Urinary bladder (tissue), 4 donors: ENCODE measurements around the gene CTPS2. TPM values are rescaled to one million over a fixed set of nuclear protein-coding genes. Genes with fewer than 3 reads are reported as not detected.
A peak's percentile ranks its signal among the peaks of the same experiment; 100 is the strongest.
"Not testable (repeated sequence)": the region's sequence is repeated elsewhere in the genome, so short reads cannot be mapped to it uniquely, and the experiment has no call there.

ENCODE experiments used
- DNase-seq: peaks from one replicate; pipeline ENCODE4 v3.0.0-alpha.2; 2015; ENCODE audit errors: extremely low spot score
- H3K27ac ChIP-seq: one replicate; pipeline ENCODE4 v1.5.1; 2013; ENCODE audit warnings: low read depth, mild to moderate bottlenecking, moderate library complexity
- H3K36me3 ChIP-seq: one replicate; pipeline ENCODE4 v1.6.1; 2013; ENCODE audit warnings: mild to moderate bottlenecking, moderate library complexity; ENCODE audit not compliant: insufficient read depth
- H3K4me1 ChIP-seq: one replicate; pipeline ENCODE4 v1.6.1; 2013; ENCODE audit warnings: mild to moderate bottlenecking, moderate library complexity; ENCODE audit not compliant: insufficient read depth
- H3K4me3 ChIP-seq: one replicate; pipeline ENCODE4 v1.5.1; 2013; ENCODE audit warnings: low read depth, low read length
- WGBS: extraction: QIAGEN DNeasy Blood & Tissue Kit; methylation state at CpG from one replicate; pipeline ENCODE4 v1.1.7; 2013; 5-methylcytosine and 5-hydroxymethylcytosine counted together
- polyA plus RNA-seq: library from polyadenylated mRNA; stranded (reverse); fragments of 200-250 nt; gene quantifications from one replicate; pipeline ENCODE4 v1.2.3, GENCODE V29; 2013
- total RNA-seq: library from RNA; depleted of rRNA; stranded (reverse); fragments of >200 nt; gene quantifications from one replicate; pipeline ENCODE4 v1.2.3, GENCODE V29; 2014
- donor health status: healthy with polysubstance abuse.
- donor health status: healthy.

CTPS2 gene
- total and polyA plus RNA-seq, 2 donors, result 9.9 to 38.8 TPM

DNA sequence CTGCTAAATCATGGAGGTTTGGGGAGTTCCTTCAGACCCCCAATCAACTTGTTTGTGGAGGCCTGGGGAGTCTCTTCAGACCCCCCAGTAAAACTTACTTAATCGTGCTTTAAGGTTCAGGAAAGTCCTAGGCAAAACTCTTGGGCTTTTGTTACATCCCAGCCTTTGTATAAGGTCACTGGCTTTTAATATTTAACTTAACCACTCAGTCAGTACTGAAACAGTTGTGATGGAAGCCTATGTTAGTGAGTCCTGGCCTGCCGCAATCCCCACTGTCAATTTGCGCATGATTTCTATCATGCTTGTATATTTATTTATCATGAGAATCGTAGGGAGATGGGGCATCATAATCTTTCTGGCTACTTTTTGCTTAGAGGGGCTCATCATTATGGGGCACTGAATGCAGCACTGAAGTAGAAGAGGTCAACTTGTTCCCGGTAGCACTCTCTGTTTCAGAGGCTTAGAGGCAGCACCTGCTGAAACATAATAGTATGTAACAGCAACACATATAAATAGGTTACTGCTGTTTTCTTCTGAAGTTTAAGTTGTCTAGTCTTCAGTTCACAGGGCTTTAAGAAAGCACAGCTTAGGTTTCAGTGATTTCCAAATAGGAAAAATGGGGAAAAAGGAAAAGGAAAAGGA lies 14.0 kb upstream of the CTPS2 start:
- not testable (repeated sequence) for H3K27ac ChIP-seq, DNase-seq, H3K4me1 ChIP-seq, H3K4me3 ChIP-seq, H3K36me3 ChIP-seq
- 87% methylated on average over 5 of the region's 5 CpGs for WGBS

DNA sequence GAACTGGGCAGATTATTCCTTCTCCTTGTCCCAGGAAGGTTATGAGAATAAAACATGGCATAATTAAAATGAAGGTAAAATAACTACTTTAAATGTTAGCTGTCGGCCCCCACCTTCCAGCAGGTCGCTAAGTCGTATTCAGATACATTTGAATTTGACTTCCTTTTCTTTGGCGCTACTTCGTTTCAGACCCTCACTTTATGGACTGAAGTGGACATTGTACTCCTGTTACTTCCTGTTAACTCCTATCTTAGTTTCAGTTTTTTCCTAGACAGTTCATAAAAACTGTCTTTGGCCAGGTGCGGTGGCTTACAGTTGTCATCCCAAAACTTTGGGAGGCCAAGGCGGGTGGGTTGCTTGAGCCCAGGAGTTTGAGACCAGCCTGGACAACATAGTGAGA lies 12.6 kb upstream of the CTPS2 start:
- Histone ChIP-seq H3K27ac (no peak overlapping the region), H3K4me1 (no peaks in the 10 kb centered on the region), H3K36me3 (no peaks in the 10 kb centered on the region), H3K4me3 (no peak overlapping the region)
- DNase-seq, result no peak
- WGBS, result 94% methylated on average over 7 of the region's 7 CpGs

- H3K4me1 ChIP-seq, result no peaks in the 10 kb centered on the region
- H3K36me3 ChIP-seq, result no peaks in the 10 kb centered on the region
- no peak overlapping the region for H3K27ac ChIP-seq
- 67% methylated on average over 4 of the region's 4 CpGs for WGBS
- H3K4me3 ChIP-seq, result no peak overlapping the region
- DNase-seq, result no peak
Observed at GRCh38 chrX:16722481-16722880, 10.0 kb upstream of the CTPS2 start.

- H3K4me1 ChIP-seq, result no peaks in the 10 kb centered on the region
- H3K36me3 ChIP-seq, result no peaks in the 10 kb centered on the region
- WGBS, result under 1% methylated on average over 54 of the region's 54 CpGs
- H3K4me3 ChIP-seq, result peak within 1 kb of the TSS; percentile 79
- peak; percentile 87 for DNase-seq
- H3K27ac ChIP-seq, result peak within 1 kb of the TSS; percentile 97
Observed at GRCh38 chrX:16719334-16720084, 7.0 kb upstream of the CTPS2 start, which contains the start of gene SYAP1. Gene SYAP1 (plus strand): TSS chrX:16719612. CDS start chrX:16719725, 113 bp downstream.

DNA sequence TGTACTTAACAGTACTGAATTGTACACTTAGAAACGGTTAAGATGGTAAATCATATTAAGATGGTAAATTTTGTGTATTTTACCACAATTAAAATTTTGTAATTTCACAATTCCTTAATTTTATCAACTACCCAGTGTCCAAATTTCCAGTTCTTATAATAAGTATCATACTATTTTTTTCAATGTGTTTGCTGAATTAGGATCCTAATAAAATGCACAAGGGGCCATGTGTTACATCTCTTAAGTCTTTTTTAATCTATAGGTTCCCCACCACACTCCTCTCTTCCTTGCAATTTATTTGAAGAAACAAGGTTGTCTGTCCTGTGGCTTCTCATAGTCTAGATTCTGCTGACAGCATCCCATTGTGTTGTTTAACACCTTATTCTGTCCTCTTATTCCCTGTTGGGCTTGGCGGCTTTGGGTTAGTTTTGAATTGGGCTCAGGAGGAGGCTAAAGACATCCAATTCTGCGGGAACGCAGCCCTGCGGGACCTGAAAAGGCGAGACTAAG lies 6.4 kb upstream of the CTPS2 start:
- DNase-seq, result no peak
- 10% methylated on average over 6 of the region's 6 CpGs for WGBS
- peak overlapping the region; percentile 96 for H3K27ac ChIP-seq
- peak overlapping the region; percentile 31 for H3K4me3 ChIP-seq
- H3K36me3 ChIP-seq, result no peaks in the 10 kb centered on the region
- no peaks in the 10 kb centered on the region for H3K4me1 ChIP-seq

GRCh38 chrX:16716451-16716850 lies 4.0 kb upstream of the CTPS2 start:
- WGBS, result 83% methylated on average over 6 of the region's 6 CpGs
- not testable (repeated sequence) for H3K4me3 ChIP-seq, H3K36me3 ChIP-seq

GRCh38 chrX:16715638-16716037 lies 3.2 kb upstream of the CTPS2 start:
- not testable (repeated sequence) for H3K4me3 ChIP-seq, H3K27ac ChIP-seq, DNase-seq, H3K4me1 ChIP-seq, H3K36me3 ChIP-seq
- WGBS, result 85% methylated on average over 3 of the region's 6 CpGs

More at GRCh38 chrX:16716451-16716850, 4.0 kb upstream of the CTPS2 start:
- not testable (repeated sequence) for DNase-seq, H3K27ac ChIP-seq, H3K4me1 ChIP-seq

DNA sequence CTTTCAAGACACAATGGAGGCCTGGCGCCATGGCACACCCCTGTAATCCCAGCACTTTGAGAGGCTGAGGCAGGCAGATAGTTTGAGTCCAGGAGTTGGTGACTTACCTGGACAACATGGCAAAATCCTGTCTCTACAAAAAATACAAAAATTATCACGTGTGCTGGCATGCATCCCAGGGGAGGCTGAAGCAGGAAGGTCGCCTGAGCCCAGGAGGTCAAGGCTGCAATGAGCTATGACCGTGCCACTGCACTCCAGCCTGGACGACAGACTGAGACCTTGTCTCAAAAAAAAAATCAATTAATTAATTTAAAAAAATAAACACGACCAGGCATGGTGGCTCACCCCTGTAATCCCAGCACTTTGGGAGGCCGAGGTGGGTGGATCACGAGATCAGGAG lies 2.0 kb upstream of the CTPS2 start:
- WGBS, result 90% methylated on average over 8 of the region's 8 CpGs
- Histone ChIP-seq H3K36me3 (no peaks in the 10 kb centered on the region), H3K4me1 (no peaks in the 10 kb centered on the region), H3K4me3 (no peak overlapping the region), H3K27ac (no peak overlapping the region)
- no peak for DNase-seq

GRCh38 chrX:16711893-16712547 lies 449 bp downstream of the CTPS2 start:
- Histone ChIP-seq H3K27ac (peak overlapping the region; percentile 91), H3K4me1 (no peaks in the 10 kb centered on the region), H3K36me3 (no peaks in the 10 kb centered on the region), H3K4me3 (peak overlapping the region; percentile 87)
- no peak for DNase-seq
- under 1% methylated on average over 63 of the region's 67 CpGs for WGBS

GRCh38 chrX:16711219-16711811 lies 1.2 kb downstream of the CTPS2 start:
- WGBS, result 33% methylated on average over 9 of the region's 9 CpGs
- H3K4me1 ChIP-seq, result no peaks in the 10 kb centered on the region
- peak overlapping the region; percentile 91 for H3K27ac ChIP-seq
- H3K36me3 ChIP-seq, result no peaks in the 10 kb centered on the region
- peak overlapping the region; percentile 87 for H3K4me3 ChIP-seq
- no peak for DNase-seq

DNA sequence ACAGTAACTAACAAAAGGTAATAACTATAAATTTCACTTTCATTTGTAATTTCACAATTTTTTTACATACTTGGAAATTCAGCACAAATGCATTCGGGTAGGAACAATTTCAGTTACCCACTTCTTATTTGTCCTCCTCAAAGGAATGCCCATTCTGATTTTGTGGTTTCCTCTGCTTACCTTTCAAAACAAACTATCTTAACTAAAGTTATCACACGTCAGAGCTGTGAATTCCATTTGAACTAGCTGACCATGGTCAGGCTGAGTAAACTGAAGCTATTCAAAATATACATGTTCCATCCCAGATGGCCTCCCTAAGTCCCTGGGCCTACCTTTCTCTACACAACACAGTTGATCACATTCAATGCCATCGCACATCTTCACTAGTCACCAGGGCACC lies 4.5 kb downstream of the CTPS2 start:
- DNase-seq, result no peak

GRCh38 chrX:16705370-16705769 lies 7.1 kb downstream of the CTPS2 start:
- no peaks in the 10 kb centered on the region for H3K4me1 ChIP-seq
- H3K4me3 ChIP-seq, result no peak overlapping the region
- H3K36me3 ChIP-seq, result no peaks in the 10 kb centered on the region
- DNase-seq, result no peak
- no peak overlapping the region for H3K27ac ChIP-seq
- WGBS, result 94% methylated on average over 3 of the region's 3 CpGs

More for the DNA sequence above, 4.5 kb downstream of the CTPS2 start:
- no peaks in the 10 kb centered on the region for H3K4me1 ChIP-seq
- no peaks in the 10 kb centered on the region for H3K36me3 ChIP-seq
- WGBS, result 93% methylated on average over 3 of the region's 3 CpGs
- no peak overlapping the region for H3K27ac ChIP-seq
- no peak overlapping the region for H3K4me3 ChIP-seq
